SKM-1 treated with dmso at 0.1 percent for 144 hours (cell line): ENCODE measurements around the gene SULT4A1.

ENCODE experiments used
- DNase-seq: peaks from one replicate; lab custom pipeline; 2025; ENCODE audit not compliant: unreplicated experiment; lab: John Stamatoyannopoulos, UW

Gene SULT4A1

DNA sequence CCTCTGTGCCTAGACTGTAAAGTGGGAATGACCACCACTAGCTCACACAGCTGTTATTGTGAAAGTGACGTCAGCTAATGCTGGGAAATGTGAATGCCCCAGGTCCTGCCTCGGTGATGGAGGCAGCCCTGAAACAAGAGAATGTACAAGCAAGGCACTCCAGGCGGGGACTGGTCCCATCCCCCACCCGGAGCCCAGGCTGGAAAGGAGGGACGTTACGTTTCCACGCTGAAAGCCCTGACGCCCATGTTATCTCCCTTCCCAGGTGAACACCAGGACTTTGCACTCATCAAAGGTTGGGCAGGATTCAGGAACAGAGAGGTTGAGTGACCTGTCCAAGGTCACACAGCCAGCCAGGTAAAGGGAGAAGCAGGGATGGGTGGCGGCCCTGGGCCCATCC is 784 bp downstream of the SULT4A1 start:
- DNase-seq = no peak

DNA sequence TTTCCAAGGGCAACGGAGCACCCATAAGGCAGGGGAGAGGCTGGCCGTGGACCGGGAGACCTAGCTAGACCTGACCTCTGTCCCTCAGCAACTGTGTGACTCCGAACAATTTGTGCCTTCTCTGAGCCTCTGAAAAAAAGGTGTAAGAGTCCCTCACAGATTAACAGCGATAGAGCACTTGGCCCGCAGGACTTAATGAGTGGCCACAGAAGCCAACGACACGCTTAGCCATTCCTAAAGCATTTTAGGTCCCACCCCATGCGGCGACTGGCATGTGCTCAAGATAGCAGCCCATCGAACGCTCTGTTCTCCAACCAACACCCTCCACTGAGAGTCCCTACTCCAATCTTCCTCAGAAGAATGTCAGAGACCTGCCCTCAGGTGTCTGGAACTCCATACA is 1.5 kb downstream of the SULT4A1 start:
- DNase-seq = no peak

DNA sequence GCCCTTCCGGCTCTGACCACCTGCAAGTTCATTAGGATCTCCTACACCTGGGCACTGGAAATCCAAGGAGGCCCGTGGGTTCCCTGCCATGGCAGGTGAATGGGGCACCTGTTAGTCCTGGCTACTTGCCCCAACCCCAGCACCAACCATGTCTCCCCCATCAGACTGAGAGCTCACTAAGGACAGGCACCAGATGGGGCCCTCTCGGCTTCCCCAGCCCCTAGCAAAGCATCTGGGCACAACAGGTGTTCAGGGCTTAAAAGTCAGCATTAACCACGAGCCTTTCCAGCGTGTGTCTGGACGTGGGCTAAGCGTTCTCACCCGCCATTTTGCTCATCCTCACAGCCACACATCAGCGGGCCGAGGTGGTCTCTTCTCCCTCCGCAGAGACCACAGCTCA is 2.2 kb downstream of the SULT4A1 start:
- no peak for DNase-seq

DNA sequence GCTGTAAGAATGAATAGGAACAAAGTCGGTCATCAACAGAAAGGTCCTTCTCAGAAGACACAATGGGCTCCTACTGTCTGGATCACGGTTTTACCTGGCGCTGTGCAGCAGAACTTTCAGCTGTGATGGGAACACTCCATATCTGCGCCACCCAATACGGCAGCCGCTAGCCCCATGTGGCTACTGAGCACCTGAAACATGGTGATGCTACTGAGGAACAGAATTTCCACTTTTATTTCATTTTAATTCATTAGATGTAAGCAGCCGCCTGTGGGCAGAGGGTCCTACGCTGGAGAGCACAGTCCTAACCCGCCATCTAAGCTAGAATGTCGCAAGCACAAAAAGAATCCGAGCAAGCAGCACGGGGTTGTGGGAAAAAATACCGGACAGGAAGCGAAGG is 2.7 kb downstream of the SULT4A1 start:
- DNase-seq = no peak

DNA sequence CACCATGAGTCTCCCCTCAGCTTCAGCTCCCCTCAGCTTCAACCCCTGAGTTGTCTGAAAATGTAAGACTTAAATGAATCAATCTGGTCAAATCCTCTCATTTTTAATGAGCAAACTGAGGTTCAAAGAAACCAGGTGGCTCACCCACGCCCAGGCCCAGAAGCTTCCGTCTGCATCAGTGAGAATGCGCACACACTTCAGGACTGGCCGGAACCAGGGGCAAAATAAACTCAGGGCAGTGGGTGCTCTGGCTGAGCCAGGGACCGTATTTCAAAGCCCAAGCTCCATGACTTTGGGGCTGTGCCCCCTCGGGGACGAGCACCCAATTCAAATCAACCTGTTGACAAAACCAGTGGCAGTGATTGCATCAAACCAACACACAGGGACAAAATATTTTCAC is 3.1 kb downstream of the SULT4A1 start:
- no peak for DNase-seq

DNA sequence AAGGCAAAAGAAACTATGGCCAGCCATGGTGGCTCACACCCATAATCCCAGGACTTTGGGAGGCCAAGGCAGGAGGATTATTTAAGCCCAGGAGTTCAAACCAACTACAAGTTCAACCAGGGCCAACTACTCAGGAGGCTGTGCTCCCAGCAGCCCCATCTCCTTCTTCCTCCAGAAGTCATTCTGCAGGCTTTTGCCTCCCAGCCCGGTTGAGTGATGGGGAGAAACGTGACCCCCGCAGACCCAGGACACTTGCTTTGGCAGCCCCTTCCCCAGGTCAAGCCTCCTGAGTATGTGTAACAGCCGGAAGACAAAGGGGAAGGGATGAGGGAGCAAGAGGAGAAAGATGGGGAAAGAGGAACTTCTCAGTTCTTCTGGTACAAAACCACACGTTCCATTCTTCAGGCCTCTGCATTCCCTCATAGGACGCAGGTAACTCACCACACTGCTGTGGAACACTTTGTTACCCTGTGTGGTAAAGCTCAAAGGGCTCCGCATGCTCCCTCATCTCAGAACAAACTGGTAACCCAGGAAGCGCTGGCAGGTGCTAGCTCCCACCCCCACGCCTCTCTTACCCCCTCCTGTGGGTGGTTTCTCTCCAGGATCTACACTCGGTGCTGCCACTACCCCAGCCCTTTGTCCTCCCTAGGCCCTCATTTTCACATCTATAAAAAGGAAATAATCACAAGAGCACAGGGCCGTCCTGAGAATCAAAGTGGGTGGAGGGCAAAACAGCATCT is 4.0 kb downstream of the SULT4A1 start:
- DNase-seq = no peak

DNA sequence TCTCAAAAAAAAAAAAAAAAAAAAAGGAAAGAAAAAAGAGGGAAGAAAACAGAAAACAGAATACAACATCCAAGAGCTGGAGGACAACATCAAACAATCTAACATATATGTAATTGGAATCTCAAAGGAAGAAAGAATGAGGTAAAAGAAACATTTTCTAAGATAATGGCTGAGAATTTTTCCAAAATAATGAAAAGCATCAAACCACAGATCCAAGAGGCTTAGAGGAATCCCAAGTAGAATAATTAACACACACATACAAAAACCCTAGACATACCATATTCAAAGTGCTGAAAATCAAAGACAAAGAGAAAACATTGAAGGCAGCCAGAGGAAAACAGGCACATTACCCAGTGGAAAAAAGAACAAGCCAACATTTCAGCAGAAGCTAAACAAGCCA is 4.9 kb downstream of the SULT4A1 start:
- DNase-seq = no peak

DNA sequence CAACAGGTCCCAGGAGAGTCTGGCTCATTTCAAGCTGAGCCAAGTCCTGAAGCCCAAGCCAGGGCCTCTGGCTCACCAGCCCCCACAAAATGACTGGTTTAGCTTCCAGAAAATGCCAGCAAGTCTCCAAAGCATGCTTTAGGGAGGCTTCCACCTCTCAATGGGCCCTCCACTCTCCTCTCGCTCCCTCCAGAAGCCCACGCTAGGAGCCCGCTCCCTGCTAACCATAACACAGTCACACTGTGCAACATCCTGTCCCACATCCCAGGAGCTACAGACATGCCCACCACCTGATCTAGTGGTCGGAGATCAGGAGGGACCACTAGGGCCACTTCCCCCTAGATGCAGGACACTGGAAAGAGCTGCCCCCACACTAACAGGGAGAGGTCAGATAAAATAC is 6.9 kb downstream of the SULT4A1 start:
- no peak for DNase-seq

DNA sequence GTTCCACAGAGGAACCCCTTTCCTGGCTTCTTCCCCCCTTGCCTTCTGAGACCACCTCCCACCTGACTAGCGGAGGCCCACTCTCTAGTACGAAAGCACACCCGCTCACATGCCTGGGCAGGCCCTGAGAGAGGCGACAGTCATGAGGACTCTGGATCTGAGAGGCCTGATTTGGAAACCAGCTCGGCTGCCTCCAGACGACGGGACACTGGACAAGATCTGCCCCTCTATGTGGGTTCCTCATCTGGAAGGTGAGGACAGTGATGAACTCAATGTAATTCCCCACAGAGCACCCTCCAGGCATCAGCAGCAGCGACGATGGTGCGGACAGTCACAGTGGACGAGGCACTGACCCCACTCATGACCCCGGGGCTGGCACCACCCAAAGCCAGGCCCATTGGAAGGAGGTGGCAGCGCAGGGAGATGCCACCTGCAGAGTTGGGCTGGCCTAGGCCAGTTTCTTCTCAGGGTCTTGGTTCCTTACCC is 7.5 kb downstream of the SULT4A1 start:
- DNase-seq = no peak

DNA sequence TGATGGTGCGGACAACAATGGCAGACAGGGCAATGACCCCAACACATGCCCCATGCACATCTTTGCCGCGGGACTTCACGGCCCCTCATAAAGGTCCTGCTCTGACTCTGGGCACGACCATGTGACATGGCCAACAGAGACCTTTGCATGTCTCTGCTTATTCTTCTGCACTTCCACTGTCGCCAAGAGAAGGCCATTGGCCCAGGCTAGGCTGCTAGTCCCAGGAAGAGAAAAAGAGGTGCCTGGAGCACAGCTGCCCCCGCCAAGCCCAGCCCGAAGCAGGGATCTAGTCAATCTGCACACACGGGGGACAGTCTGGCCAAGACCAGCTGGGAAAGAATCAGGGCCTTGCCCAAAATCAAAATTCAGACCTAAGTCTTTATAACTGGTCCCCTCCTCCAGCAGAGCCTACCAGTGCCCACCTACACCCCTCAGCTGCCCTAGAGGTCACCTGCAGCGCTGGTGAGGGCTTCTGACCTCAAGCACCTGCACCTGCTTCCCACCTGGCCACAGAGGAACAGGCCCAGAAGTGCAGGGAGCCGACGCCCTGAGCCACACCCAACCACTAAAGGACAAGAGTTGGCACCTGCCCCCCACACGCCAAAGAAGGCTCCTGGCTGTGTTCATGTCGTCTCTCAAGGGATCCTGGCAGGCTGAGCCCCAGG is 8.1 kb downstream of the SULT4A1 start:
- DNase-seq = no peak

DNA sequence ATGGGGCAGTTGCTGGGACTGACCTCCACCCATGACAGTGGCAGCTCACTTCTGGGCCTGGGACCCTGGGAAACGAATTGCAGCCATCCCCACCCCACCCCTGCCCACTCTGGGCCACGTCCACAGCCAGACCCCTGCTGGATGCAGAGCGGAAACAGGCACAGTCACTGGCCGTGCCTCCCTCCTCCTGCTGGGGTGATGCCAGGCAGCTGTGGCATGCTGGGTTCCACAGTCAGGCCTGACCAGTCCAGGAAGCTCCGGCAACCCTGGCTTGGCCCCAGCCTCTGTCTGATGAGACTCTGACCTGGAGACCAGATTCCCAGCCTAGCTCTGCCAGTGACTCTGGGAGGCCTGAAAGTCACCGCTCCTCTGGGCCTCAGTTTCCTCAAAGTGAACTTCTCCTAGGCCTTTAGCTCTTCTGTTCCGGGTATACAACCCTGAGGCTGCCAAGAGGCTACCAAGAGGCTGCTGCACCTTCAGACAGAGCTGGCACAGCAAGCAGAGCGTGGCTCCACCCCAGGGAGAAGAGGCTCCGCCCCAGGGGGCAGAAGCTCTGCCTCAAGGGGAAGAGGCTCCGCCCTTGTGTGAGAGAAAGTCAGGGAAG is 8.9 kb downstream of the SULT4A1 start:
- no peak for DNase-seq

DNA sequence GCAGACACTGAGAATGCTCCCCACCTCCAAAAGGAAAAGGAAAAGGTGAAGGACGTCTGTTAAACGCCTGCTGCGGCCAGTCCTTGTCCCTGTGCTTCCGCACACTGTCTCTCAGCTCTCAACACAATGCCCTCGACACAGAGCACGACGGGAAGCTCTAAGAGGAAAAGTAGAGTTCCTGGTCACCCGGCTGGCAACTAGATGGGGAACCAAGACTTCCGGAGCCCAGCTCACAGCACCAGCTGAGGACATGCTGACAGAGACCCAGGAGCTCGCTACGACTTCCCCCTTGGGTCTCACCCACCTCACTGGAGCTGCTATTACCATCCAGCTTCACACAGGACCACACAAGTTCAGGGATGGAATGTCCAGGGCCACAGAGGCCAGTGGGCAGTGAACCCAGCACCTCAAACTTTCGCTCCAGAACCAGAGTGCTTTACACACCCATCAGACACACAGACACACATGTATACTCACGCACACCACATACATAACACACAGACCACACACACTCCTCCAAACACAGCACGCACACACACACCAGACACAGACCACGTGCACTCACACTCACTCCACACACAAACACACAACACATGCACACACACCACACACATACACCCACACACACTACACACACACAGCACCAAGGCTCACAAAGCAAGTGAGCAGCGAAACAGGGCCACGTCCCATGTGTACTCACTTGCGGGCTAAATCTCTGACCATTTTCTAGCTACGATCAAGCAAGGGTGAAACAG is 9.6 kb downstream of the SULT4A1 start:
- DNase-seq = no peak

DNA sequence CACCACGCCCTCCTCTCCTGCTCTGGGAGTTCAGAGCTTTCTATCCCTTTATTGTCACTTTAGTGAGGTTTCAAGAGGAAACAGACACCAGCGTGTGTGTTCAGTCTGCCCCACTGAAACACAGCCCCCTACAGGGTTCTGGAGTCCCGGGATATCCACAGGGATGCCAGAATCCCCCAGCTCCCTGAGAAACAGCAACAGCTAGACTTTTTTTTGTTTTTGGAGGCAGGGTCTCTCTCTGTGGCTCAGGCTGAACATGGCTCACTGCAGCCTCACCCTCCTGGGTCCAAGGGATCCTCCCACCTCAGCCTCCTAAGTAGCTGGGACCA is 10.4 kb downstream of the SULT4A1 start:
- DNase-seq = no peak

DNA sequence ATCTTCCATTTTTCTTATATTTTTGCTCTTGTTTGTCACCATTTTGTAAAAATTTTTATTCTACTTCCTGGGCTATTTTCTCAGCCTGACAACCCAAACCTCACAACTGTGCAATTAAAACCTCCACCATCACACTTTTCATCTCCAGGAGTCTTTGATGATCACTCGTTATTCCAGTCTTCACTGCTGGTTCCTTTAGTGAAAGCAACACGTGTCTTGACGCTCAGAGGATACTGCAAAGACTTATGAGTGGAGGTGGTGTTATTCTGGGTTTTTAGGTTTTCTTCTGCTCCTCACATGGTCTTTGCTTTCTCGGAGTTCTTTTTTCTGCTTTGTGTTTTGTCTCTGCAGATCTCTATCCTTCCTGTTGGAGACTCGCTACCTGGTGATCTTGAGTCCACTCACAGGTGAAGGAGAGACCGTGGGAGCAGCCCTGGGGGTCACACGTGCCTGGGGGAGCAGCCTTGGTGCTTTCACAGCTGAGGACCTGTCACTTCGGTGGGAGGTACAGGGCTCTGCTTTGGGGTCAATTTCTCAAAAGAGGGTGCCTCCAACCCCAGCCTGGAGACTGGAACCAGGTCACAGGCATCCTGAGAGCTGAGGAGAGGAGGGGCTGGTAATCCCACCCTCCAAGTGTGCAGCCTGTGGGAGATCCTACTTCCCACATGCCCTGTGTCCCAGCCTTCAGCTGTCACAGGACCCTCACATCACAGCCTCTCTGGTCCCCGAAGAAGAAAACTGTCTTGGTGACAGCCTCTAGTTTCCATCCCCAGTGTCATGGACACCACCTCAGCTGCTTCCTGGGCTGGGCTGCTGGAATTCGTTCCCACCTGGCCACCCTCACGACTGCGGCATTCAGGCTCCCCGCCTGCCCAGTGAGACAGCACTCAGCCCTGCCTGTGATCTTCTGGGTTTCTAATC is 11.0 kb downstream of the SULT4A1 start:
- DNase-seq = no peak

DNA sequence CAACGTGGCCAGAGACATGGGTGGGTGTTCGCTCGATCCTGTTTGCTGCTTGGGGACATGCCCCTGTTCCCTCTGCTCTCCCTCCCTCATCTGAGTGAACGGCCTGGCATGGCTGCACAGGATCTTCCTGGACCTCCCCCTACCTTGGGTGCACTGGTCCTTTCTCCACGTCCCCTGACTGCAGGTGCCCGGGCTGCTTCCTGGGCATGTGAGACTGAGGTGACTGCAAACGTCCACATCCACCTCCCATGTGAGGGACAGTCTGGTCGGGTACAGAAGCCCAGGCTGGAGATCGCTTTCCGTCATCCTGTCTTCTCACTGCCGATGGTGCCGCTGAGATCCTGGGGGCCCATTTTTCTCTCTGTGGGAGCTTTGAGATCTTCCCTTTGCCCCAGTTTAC is 11.8 kb downstream of the SULT4A1 start:
- DNase-seq = no peak

DNA sequence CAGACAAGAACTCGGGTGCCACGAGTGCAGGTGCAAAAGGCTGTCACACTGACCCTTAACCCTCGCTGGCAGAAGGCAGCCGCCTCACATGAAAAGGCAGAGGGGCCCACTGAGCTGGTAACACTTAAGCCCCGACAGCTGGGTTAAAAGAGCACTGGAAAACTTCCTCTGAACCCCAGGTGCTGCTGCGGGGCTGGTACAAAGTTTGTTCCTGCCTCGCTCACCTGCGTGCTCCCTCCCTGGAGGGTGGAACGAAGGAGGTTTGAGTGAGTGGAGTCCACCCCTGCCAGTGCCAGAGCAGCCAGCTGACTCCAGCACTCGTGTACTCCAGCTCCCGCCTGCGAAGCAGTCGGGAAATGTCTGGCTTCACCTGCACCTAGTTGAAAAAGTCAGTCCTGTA is 12.6 kb downstream of the SULT4A1 start:
- no peak for DNase-seq

DNA sequence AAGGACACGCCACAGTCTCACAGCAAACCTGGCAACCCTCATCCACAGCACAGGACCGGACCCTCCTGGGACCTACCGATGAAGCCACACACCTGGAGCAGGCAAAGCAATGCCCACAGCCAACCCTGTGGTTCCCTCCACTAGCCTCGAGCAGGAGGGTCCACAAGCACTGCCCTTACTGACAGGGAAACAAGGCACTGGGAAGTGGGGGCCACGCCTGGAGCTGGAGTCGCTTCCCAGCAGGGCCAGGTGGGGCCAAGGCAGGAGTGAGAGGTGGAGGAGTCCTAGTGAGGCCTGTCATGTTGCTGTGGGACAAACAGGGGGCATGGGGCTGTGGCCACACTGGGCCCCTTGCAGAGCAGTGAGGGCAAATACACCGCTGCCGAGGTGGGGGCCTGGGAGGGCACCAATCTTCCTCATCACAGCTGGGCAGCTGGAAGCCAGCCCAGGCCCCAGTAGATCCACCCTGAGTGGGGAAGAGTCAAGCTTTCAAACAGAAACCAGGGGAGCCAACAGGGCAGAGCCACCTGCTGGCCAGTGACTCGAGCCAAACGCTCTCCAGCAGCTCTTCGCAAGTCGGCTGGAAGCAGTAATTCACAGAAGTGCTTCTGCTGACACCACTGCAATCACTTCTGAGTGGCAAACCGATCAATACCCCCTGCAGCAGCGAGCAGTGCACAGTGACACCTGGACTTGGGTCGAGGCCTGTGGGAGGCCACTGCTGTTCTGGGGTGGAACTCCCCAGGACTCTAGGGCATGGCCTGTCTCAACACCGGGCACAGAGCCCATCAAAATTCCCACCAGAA is 13.7 kb downstream of the SULT4A1 start:
- DNase-seq = no peak

DNA sequence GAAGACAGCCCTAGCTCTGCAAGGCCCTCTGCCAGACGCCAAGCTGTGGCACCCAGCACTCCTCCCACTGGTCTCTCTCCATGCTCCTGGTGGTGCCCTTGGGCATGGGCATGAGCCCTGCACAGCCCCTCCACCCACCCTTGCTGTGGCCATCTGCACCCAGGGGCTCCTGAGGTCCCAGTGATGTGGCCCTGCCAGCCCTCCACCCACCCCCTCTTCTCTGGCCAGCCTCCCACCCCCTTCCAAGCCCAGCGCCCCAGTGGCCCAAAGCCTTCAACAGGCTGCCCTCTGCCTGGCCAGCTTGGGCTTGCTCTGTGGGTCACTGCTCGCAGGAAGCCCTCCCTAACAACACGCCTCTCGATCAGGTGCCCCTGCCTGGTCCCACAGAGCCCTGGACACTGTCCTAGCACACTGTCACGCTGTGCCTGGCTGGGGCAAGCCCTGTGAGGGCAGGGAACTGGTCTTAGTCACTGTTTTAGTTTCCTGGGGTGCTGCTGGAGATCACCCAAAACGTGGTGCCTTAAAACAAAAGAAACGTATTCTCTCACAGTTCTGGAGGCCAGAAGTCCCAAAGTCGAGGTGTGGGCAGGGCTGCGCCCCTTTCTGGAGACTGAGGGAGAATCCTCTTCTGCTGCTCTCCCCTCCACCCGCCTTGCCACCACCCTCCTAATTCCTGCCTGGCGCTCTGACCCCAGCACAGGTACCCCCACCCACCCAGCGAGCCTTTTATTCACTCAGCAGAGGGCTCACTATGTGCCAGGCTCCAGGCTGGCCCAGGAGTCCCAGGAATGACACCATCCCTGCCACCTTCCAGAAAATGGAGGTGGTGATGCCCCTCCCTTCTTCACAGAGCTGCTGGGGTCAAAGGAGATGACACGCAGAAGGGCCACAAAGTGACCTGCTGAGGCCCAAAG is 14.7 kb downstream of the SULT4A1 start:
- DNase-seq = no peak

DNA sequence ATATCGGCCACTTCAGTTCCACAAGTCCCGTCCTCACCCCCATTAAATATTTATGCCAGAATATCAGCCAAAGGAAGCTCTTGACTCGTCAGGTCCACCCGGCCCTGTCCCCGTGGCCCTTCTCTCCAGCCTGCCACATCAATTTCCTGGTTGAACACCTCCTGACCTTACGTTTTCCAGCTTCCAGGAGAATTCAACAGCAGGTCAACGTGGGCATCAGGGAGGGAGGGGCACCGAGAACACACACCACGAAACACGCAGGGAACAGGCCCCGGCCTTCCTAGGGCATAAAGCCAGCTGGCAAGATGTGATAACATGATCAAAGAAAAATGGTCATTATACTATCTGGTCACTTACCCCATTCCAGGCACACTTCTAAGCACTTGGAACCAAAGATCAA is 15.3 kb downstream of the SULT4A1 start:
- no peak for DNase-seq
